DND-41 (cell line): ENCODE results near the gene IFT122.
"Not testable (repeated sequence)": the region's sequence is repeated elsewhere in the genome, so short reads cannot be mapped to it uniquely, and the experiment has no call there.

Experiments
- ATAC-seq: fragments of 200-7000 bp; cut with Tn5 transposase; 3 replicates; pipeline ENCODE4 v1.9.1; 2021; ENCODE audit warnings: low read depth; ENCODE audit not compliant: insufficient read depth
- DNase-seq: peaks from one replicate; pipeline ENCODE4 v3.0.0-alpha.2; 2020
- H2AFZ ChIP-seq: 2 replicates; pipeline ENCODE4 v1.6.0; 2012; ENCODE audit warnings: low read depth, low read length
- H3K27ac ChIP-seq: 2 replicates; pipeline ENCODE4 v1.5.1; 2012; ENCODE audit warnings: low read length, inconsistent platforms
- H3K27me3 ChIP-seq: fragments of 200-600 bp; sonication (generic); 2 replicates; pipeline ENCODE4 v1.6.0; 2012; ENCODE audit warnings: low read length, mild to moderate bottlenecking, inconsistent platforms; ENCODE audit not compliant: insufficient read depth, poor library complexity
- H3K36me3 ChIP-seq: 2 replicates; pipeline ENCODE4 v1.5.1; 2012; ENCODE audit warnings: low read length, inconsistent platforms; ENCODE audit not compliant: insufficient read depth
- H3K4me1 ChIP-seq: 2 replicates; pipeline ENCODE4 v1.5.1; 2012; ENCODE audit warnings: mild to moderate bottlenecking, low read length; ENCODE audit not compliant: insufficient read depth
- H3K4me2 ChIP-seq: 2 replicates; pipeline ENCODE4 v1.6.0; 2012; ENCODE audit warnings: mild to moderate bottlenecking, moderate library complexity, low read length, inconsistent platforms; ENCODE audit not compliant: insufficient read depth
- H3K4me3 ChIP-seq, 2 experiments: fragments of 200-600 bp in 1 of 2; shearing (Covaris generic) in 1 of 2; 2 replicates each; pipeline ENCODE4 v1.5.1; 2012 to 2016; ENCODE audit warnings: inconsistent platforms in 2 of 2, low read length in 2 of 2, mild to moderate bottlenecking in 2 of 2, low read depth in 1 of 2, moderate library complexity in 1 of 2
- H3K79me2 ChIP-seq: 2 replicates; pipeline ENCODE4 v1.6.0; 2012; ENCODE audit warnings: low read length, inconsistent platforms; ENCODE audit not compliant: insufficient read depth
- H3K9ac ChIP-seq: 2 replicates; pipeline ENCODE4 v1.6.0; 2012; ENCODE audit warnings: low read depth, mild to moderate bottlenecking, inconsistent platforms, low read length, moderate library complexity
- H3K9me3 ChIP-seq: 2 replicates; pipeline ENCODE4 v1.5.1; 2012; ENCODE audit warnings: low read length, moderate library complexity, mild to moderate bottlenecking, inconsistent platforms; ENCODE audit not compliant: insufficient read depth, severe bottlenecking
- H4K20me1 ChIP-seq: 2 replicates; pipeline ENCODE4 v1.6.0; 2012; ENCODE audit warnings: low read length; ENCODE audit not compliant: insufficient read depth
- CTCF ChIP-seq: IDR thresholded peaks from 2 replicates; pipeline ENCODE4 v1.5.1; 2012; ENCODE audit warnings: borderline replicate concordance, low read length, moderate library complexity, mild to moderate bottlenecking; ENCODE audit not compliant: poor library complexity, severe bottlenecking; ENCODE audit errors: extremely low read depth
- EZH2 ChIP-seq: IDR thresholded peaks from 3 replicates; pipeline ENCODE4 v1.6.1; 2012; ENCODE audit warnings: borderline replicate concordance, low read depth, mild to moderate bottlenecking, moderate library complexity, low read length, inconsistent platforms; ENCODE audit not compliant: severe bottlenecking

IFT122 gene

GRCh38 chr3:129542747-129543146 lies 102.7 kb downstream of the IFT122 start:
- H3K9me3 ChIP-seq = no peaks in the 10 kb centered on the region
- no peaks in the 10 kb centered on the region for H3K27me3 ChIP-seq
- H3K36me3 ChIP-seq = no peaks in the 10 kb centered on the region
- DNase-seq (no peak), ATAC-seq (no peak)
- no peak overlapping the region for H2AFZ ChIP-seq
- H3K4me3 ChIP-seq = no peak overlapping the region
- TF ChIP-seq EZH2 (no peak), CTCF (no peak)
- H3K79me2 ChIP-seq = no peaks in the 10 kb centered on the region
- H4K20me1 ChIP-seq = no peaks in the 10 kb centered on the region
- H3K9ac ChIP-seq = no peak overlapping the region
- no peak overlapping the region for H3K4me2 ChIP-seq
- H3K27ac ChIP-seq = no peak overlapping the region
- no peaks in the 10 kb centered on the region for H3K4me1 ChIP-seq

GRCh38 chr3:129543156-129543790 lies 103.2 kb downstream of the IFT122 start, which contains the start of gene H1-8:
Gene H1-8 (plus strand): TSS chr3:129543175. CDS start chr3:129543219, 44 bp downstream.
- ATAC-seq (no peak), DNase-seq (no peak)
- H3K27me3 ChIP-seq = no peaks in the 10 kb centered on the region
- H3K4me3 ChIP-seq = no peak within 1 kb of the TSS
- H3K9me3 ChIP-seq = no peaks in the 10 kb centered on the region
- no peaks in the 10 kb centered on the region for H4K20me1 ChIP-seq
- no peak within 1 kb of the TSS for H2AFZ ChIP-seq
- H3K79me2 ChIP-seq = no peaks in the 10 kb centered on the region
- H3K4me1 ChIP-seq = no peaks in the 10 kb centered on the region
- TF ChIP-seq EZH2 (no peak), CTCF (no peak)
- H3K4me2 ChIP-seq = no peak within 1 kb of the TSS
- no peak within 1 kb of the TSS for H3K9ac ChIP-seq
- H3K27ac ChIP-seq = no peak within 1 kb of the TSS
- H3K36me3 ChIP-seq = no peaks in the 10 kb centered on the region

GRCh38 chr3:129543999-129544398 lies 104.0 kb downstream of the IFT122 start:
- H3K4me1 ChIP-seq = no peaks in the 10 kb centered on the region
- no peak overlapping the region for H3K4me2 ChIP-seq
- no peaks in the 10 kb centered on the region for H3K36me3 ChIP-seq
- H2AFZ ChIP-seq = no peak overlapping the region
- H3K27me3 ChIP-seq = no peaks in the 10 kb centered on the region
- no peak overlapping the region for H3K27ac ChIP-seq
- DNase-seq (no peak), ATAC-seq (no peak)
- H3K9me3 ChIP-seq = no peaks in the 10 kb centered on the region
- no peak for TF ChIP-seq EZH2
- no peak for TF ChIP-seq CTCF
- H3K4me3 ChIP-seq = no peak overlapping the region
- no peak overlapping the region for H3K9ac ChIP-seq
- no peaks in the 10 kb centered on the region for H4K20me1 ChIP-seq
- H3K79me2 ChIP-seq = no peaks in the 10 kb centered on the region

GRCh38 chr3:129545951-129546350 lies 105.9 kb downstream of the IFT122 start:
- not testable (repeated sequence) for H3K4me2 ChIP-seq, DNase-seq, H4K20me1 ChIP-seq, H2AFZ ChIP-seq, H3K79me2 ChIP-seq, H3K4me3 ChIP-seq, H3K9ac ChIP-seq, ATAC-seq, H3K36me3 ChIP-seq, H3K4me1 ChIP-seq, H3K9me3 ChIP-seq, H3K27ac ChIP-seq, H3K27me3 ChIP-seq
